Vagina (tissue), 2 donors: ENCODE measurements around the gene NOP14. TPM values are rescaled to one million over a fixed set of nuclear protein-coding genes. Genes with fewer than 3 reads are reported as not detected.

Experiments used
- DNase-seq, 2 donors: peaks; one replicate each; pipeline ENCODE4 v3.0.0-alpha.2; 2017; ENCODE audit errors: extremely low spot score in 2 of 2
- H3K27ac ChIP-seq: fragments of 200-600 bp; sonication (generic); one replicate; pipeline ENCODE4 v1.5.1; 2019
- H3K27me3 ChIP-seq: fragments of 200-600 bp; sonication (generic); one replicate; pipeline ENCODE4 v1.5.1; 2019
- H3K36me3 ChIP-seq, 2 donors: fragments of 200-600 bp; sonication (generic); one replicate each; pipeline ENCODE4 v1.5.1; 2017 to 2019
- H3K4me1 ChIP-seq: fragments of 200-600 bp; sonication (generic); one replicate; pipeline ENCODE4 v1.5.1; 2019
- H3K4me3 ChIP-seq, 2 donors: fragments of 200-600 bp; sonication (generic); 1 replicate in 1 of 2; 2 replicates in 1 of 2; pipeline ENCODE4 v1.5.1; 2016 to 2019
- H3K9me3 ChIP-seq: fragments of 200-600 bp; sonication (generic); one replicate; pipeline ENCODE4 v1.5.1; 2019
- CTCF ChIP-seq, 3 experiments: fragments of 450-650 bp in 2 of 3; fragments of 200-600 bp in 1 of 3; sonication (generic) in 1 of 3; IDR thresholded peaks; one replicate each; pipeline ENCODE4 v1.5.1; 2017 to 2019; ENCODE audit warnings: antibody characterized with exemption in 3 of 3, mild to moderate bottlenecking in 2 of 3, moderate library complexity in 2 of 3
- POLR2A ChIP-seq, 2 donors: fragments of 450-650 bp; IDR thresholded peaks; one replicate each; pipeline ENCODE4 v1.6.1; 2017; ENCODE audit warnings: antibody characterized with exemption in 2 of 2, mild to moderate bottlenecking in 2 of 2, moderate library complexity in 2 of 2
- POLR2AphosphoS5 ChIP-seq, 2 donors: sonication (generic); formaldehyde crosslinking; IDR thresholded peaks; one replicate each; pipeline ENCODE4 v1.9.0; 2017; ENCODE audit warnings: antibody characterized with exemption in 2 of 2, mild to moderate bottlenecking in 2 of 2, low read depth in 1 of 2; ENCODE audit not compliant: insufficient read depth in 1 of 2
- intact Hi-C: fragments of 100-400 bp; cut with DNase I; formaldehyde crosslinking; loops from one replicate; pipeline ENCODE4 v1.15.1; 2023
- total RNA-seq: library from RNA; depleted of rRNA; stranded (reverse); fragments of >200 nt; gene quantifications from one replicate; pipeline ENCODE4 v1.2.3, GENCODE V29; 2016

The NOP14 gene
- total RNA-seq, 1 donor from 2014 or later, result 18.9 TPM

DNA sequence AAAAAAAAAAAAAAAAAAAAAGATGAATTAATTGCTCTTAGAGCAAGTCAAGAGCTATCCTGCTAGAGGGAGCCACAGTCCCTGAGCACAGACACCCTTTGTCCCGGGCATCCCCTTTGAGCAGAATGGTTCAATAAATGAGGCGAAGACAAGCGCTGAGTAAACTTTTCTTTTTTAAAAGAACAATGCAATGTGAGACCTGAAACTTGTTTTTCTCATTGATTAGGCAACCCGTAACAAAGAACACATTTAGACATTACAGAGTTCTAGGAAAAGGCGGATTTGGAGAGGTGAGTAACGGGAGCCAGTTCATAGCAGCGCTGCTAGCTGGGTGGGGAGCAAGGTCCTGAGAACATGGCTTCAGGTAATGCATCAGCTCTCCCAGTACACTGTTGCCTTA, 46.2 kb upstream of the NOP14 start:
- H3K4me1 ChIP-seq, result peaks cover 15% of the 10 kb centered on the region
- no peak for DNase-seq
- TF ChIP-seq CTCF (IDR thresholded peaks at IDR 0.05), result no peak
- no peak for TF ChIP-seq POLR2AphosphoS5 (IDR thresholded peaks at IDR 0.05; ENCODE audit: insufficient read depth in 1 of 2, low read depth in 1 of 2)
- TF ChIP-seq POLR2A (IDR thresholded peaks at IDR 0.05), result no peak
- no peak overlapping the region for H3K27ac ChIP-seq
- intact Hi-C loops, result no loop called here
- no peaks in the 10 kb centered on the region for H3K36me3 ChIP-seq
- H3K27me3 ChIP-seq, result no peaks in the 10 kb centered on the region
- H3K9me3 ChIP-seq, result no peaks in the 10 kb centered on the region
- no peak overlapping the region for H3K4me3 ChIP-seq

- no peak for TF ChIP-seq POLR2A (IDR thresholded peaks at IDR 0.05)
- no peak for TF ChIP-seq POLR2AphosphoS5 (IDR thresholded peaks at IDR 0.05; ENCODE audit: insufficient read depth in 1 of 2, low read depth in 1 of 2)
- no peak for TF ChIP-seq CTCF (IDR thresholded peaks at IDR 0.05)
- peaks cover 15% of the 10 kb centered on the region for H3K4me1 ChIP-seq
Observed at GRCh38 chr4:3007724-3008123, 44.5 kb upstream of the NOP14 start.

DNA sequence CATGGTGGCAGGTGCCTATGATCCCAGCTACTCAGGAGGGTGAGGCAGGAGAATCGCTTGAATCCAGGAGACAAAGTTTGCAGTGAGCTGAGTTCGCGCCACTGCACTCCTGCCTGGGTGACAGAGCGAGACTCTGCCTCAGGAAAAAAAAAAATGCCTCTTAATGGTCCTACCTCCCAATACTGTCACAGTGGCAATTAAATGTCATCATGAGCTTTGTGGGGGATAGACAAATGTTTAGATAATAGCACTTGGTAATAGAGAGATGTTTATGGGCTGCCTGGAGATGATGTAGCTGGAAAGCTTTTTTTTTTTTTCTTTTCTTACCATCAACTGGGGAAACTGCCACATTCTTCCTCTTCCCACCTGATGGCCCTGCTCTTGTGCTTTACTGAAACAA, 33.2 kb upstream of the NOP14 start:
- no peaks in the 10 kb centered on the region for H3K27me3 ChIP-seq
- no peaks in the 10 kb centered on the region for H3K36me3 ChIP-seq
- H3K4me3 ChIP-seq, result no peak overlapping the region
- no peak for DNase-seq
- TF ChIP-seq CTCF (IDR thresholded peaks at IDR 0.05) (no peak), POLR2A (IDR thresholded peaks at IDR 0.05) (no peak), POLR2AphosphoS5 (IDR thresholded peaks at IDR 0.05; ENCODE audit: insufficient read depth in 1 of 2, low read depth in 1 of 2) (no peak)
- H3K27ac ChIP-seq, result no peak overlapping the region
- H3K9me3 ChIP-seq, result no peaks in the 10 kb centered on the region
- intact Hi-C loops, result no loop called here
- H3K4me1 ChIP-seq, result no peaks in the 10 kb centered on the region

More at GRCh38 chr4:3007724-3008123, 44.5 kb upstream of the NOP14 start:
- H3K27me3 ChIP-seq, result no peaks in the 10 kb centered on the region
- H3K4me3 ChIP-seq, result no peak overlapping the region
- no peak overlapping the region for H3K27ac ChIP-seq
- intact Hi-C loops, result no loop called here
- H3K9me3 ChIP-seq, result no peaks in the 10 kb centered on the region
- no peaks in the 10 kb centered on the region for H3K36me3 ChIP-seq
- no peak for DNase-seq

DNA sequence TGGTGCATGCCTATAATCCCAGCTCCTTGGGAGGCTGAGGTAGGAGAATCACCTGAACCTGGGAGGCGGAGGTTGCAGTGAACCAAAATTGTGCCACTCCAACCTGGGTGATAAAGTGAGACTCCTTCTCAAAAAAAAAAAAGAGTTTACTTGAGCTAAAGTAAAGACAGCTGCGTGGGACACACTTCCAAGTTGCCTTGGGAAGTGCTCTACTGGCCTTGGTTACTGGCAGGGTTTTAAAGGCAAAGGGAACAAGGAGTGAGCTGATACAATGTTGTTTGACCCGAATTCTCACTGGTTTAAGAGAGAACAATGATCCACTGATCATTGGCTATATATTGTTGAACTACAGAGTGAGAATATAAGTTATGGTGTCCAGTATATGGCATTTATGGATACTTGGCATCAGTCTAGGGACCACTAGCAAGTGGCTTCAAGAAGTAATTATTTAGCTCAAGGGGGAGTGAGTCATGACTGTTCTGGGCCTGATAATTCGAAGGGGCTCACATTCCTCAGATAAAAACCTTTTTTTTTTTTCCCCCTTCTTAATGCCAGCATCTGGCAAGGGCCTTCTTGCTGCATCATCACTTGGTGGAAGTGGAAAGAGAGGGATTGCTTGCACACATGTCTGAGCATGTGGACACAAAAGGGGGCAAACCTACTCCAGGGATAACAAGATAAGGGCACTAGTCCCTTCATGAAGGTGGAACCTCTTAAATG, 32.5 kb upstream of the NOP14 start:
- Histone ChIP-seq H3K27me3 (no peaks in the 10 kb centered on the region), H3K36me3 (no peaks in the 10 kb centered on the region), H3K4me1 (no peaks in the 10 kb centered on the region), H3K9me3 (no peaks in the 10 kb centered on the region), H3K4me3 (no peak overlapping the region), H3K27ac (no peak overlapping the region)
- DNase-seq, result no peak
- no peak for TF ChIP-seq CTCF (IDR thresholded peaks at IDR 0.05)
- TF ChIP-seq POLR2A (IDR thresholded peaks at IDR 0.05), result no peak
- no peak for TF ChIP-seq POLR2AphosphoS5 (IDR thresholded peaks at IDR 0.05; ENCODE audit: insufficient read depth in 1 of 2, low read depth in 1 of 2)
- intact Hi-C loops, result no loop called here

GRCh38 chr4:2994917-2995316, 31.7 kb upstream of the NOP14 start:
- intact Hi-C loops, result no loop called here
- no peak for TF ChIP-seq POLR2A (IDR thresholded peaks at IDR 0.05)
- no peak for TF ChIP-seq CTCF (IDR thresholded peaks at IDR 0.05)
- TF ChIP-seq POLR2AphosphoS5 (IDR thresholded peaks at IDR 0.05; ENCODE audit: insufficient read depth in 1 of 2, low read depth in 1 of 2), result no peak

More at GRCh38 chr4:2994917-2995316, 31.7 kb upstream of the NOP14 start:
- Histone ChIP-seq H3K27me3 (no peaks in the 10 kb centered on the region), H3K27ac (no peak overlapping the region), H3K4me3 (no peak overlapping the region), H3K9me3 (no peaks in the 10 kb centered on the region), H3K4me1 (no peaks in the 10 kb centered on the region), H3K36me3 (no peaks in the 10 kb centered on the region)
- DNase-seq, result no peak
